ENCODE data around the gene PARVA.

The PARVA gene

GRCh38 chr11:12444601-12445000, 67.2 kb downstream of the PARVA start:
- no peak for TF ChIP-seq ZNF274 (IDR thresholded peaks at IDR 0.05; ENCODE audit: low read depth, low read length)
- H3K4me3 ChIP-seq (ENCODE audit: low read length): no peak overlapping the region

- H3K4me3 ChIP-seq (ENCODE audit: low read length): no peak overlapping the region
- no peak for TF ChIP-seq ZNF274 (IDR thresholded peaks at IDR 0.05; ENCODE audit: low read depth, low read length)
These were observed 67.6 kb downstream of the PARVA start for GRCh38 chr11:12445001-12445400.

GRCh38 chr11:12446863-12447262, 69.5 kb downstream of the PARVA start:
- H3K4me3 ChIP-seq (ENCODE audit: low read length): no peak overlapping the region
- no peak for TF ChIP-seq ZNF274 (IDR thresholded peaks at IDR 0.05; ENCODE audit: low read depth, low read length)

- H3K4me3 ChIP-seq (ENCODE audit: low read length): no peak overlapping the region
- TF ChIP-seq ZNF274 (IDR thresholded peaks at IDR 0.05; ENCODE audit: low read depth, low read length): no peak
These were observed 71.0 kb downstream of the PARVA start for GRCh38 chr11:12448131-12448939.

- H3K4me3 ChIP-seq (ENCODE audit: low read length): no peak overlapping the region
- TF ChIP-seq ZNF274 (IDR thresholded peaks at IDR 0.05; ENCODE audit: low read depth, low read length): no peak
These were observed 72.8 kb downstream of the PARVA start for GRCh38 chr11:12449961-12450715.

GRCh38 chr11:12451179-12451814, 73.9 kb downstream of the PARVA start:
- no peak overlapping the region for H3K4me3 ChIP-seq (ENCODE audit: low read length)
- TF ChIP-seq ZNF274 (IDR thresholded peaks at IDR 0.05; ENCODE audit: low read depth, low read length): no peak

- no peak for TF ChIP-seq ZNF274 (IDR thresholded peaks at IDR 0.05; ENCODE audit: low read depth, low read length)
- no peak overlapping the region for H3K4me3 ChIP-seq (ENCODE audit: low read length)
These were observed 75.9 kb downstream of the PARVA start for GRCh38 chr11:12453243-12453642.

- TF ChIP-seq ZNF274 (IDR thresholded peaks at IDR 0.05; ENCODE audit: low read depth, low read length): no peak
These were observed 77.4 kb downstream of the PARVA start for GRCh38 chr11:12454782-12455181.

GRCh38 chr11:12455938-12456337, 78.6 kb downstream of the PARVA start:
- no peak overlapping the region for H3K4me3 ChIP-seq (ENCODE audit: low read length)
- TF ChIP-seq ZNF274 (IDR thresholded peaks at IDR 0.05; ENCODE audit: low read depth, low read length): no peak

More at GRCh38 chr11:12454782-12455181, 77.4 kb downstream of the PARVA start:
- H3K4me3 ChIP-seq (ENCODE audit: low read length): no peak overlapping the region

GRCh38 chr11:12456651-12457579, 79.5 kb downstream of the PARVA start:
- no peak overlapping the region for H3K4me3 ChIP-seq (ENCODE audit: low read length)
- no peak for TF ChIP-seq ZNF274 (IDR thresholded peaks at IDR 0.05; ENCODE audit: low read depth, low read length)

GRCh38 chr11:12458042-12458441, 80.7 kb downstream of the PARVA start:
- no peak for TF ChIP-seq ZNF274 (IDR thresholded peaks at IDR 0.05; ENCODE audit: low read depth, low read length)
- no peak overlapping the region for H3K4me3 ChIP-seq (ENCODE audit: low read length)

- no peak overlapping the region for H3K4me3 ChIP-seq (ENCODE audit: low read length)
- no peak for TF ChIP-seq ZNF274 (IDR thresholded peaks at IDR 0.05; ENCODE audit: low read depth, low read length)
These were observed 82.0 kb downstream of the PARVA start for GRCh38 chr11:12459374-12459773.

GRCh38 chr11:12459865-12460444, 82.6 kb downstream of the PARVA start:
- no peak overlapping the region for H3K4me3 ChIP-seq (ENCODE audit: low read length)
- TF ChIP-seq ZNF274 (IDR thresholded peaks at IDR 0.05; ENCODE audit: low read depth, low read length): no peak

Measured in GM08714 (cell line).